Transverse colon (tissue), 3 donors: Measurements from ENCODE around the gene USP47.

Source experiments
- EP300 ChIP-seq: sonication (generic); formaldehyde crosslinking; IDR thresholded peaks from one replicate; pipeline ENCODE4 v1.6.1; 2017; ENCODE audit warnings: antibody characterized with exemption, low read depth
- POLR2A ChIP-seq: fragments of 450-650 bp; IDR thresholded peaks from one replicate; pipeline ENCODE4 v1.6.1; 2016; ENCODE audit warnings: antibody characterized with exemption, mild to moderate bottlenecking, moderate library complexity
- TF ChIP-seq, protein P1 (sequence below), 5 experiments: fragments of 200-600 bp in 3 of 5; fragments of 450-650 bp in 2 of 5; sonication (generic) in 3 of 5; IDR thresholded peaks; 1 replicate in 2 of 5; 2 replicates in 3 of 5; pipeline ENCODE4 v1.5.1; 2016 to 2017; ENCODE audit warnings: antibody characterized with exemption in 5 of 5, inconsistent platforms in 3 of 5, mild to moderate bottlenecking in 2 of 5, moderate library complexity in 1 of 5

DNA sequence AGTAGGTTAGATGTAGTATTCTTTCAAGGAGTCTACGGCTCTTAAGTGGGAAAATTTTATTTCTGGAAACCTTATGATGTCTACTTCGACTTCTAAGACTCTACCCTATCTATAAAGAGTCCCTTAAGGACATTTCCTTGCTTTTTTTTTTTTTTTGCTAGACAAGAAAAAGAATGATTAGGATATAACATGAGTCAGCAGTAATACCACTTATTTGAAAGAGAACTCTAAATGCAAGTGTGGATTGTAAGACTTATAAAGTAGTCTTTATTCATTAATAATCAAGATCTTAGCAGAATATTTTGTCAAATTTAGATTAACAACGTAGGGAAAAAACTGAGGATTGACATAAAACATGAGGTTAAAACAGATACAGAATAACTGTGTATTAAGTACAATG is 95.7 kb downstream of the USP47 start:
- TF ChIP-seq POLR2A (no peak), EP300 (no peak)
- TF ChIP-seq, protein P1, sequence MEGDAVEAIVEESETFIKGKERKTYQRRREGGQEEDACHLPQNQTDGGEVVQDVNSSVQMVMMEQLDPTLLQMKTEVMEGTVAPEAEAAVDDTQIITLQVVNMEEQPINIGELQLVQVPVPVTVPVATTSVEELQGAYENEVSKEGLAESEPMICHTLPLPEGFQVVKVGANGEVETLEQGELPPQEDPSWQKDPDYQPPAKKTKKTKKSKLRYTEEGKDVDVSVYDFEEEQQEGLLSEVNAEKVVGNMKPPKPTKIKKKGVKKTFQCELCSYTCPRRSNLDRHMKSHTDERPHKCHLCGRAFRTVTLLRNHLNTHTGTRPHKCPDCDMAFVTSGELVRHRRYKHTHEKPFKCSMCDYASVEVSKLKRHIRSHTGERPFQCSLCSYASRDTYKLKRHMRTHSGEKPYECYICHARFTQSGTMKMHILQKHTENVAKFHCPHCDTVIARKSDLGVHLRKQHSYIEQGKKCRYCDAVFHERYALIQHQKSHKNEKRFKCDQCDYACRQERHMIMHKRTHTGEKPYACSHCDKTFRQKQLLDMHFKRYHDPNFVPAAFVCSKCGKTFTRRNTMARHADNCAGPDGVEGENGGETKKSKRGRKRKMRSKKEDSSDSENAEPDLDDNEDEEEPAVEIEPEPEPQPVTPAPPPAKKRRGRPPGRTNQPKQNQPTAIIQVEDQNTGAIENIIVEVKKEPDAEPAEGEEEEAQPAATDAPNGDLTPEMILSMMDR (IDR thresholded peaks at IDR 0.05), result no peak
